NK-92 treated with Interleukin-12 subunit alpha and Interleukin-12 subunit beta, amount 100 ng/mL, for 24 hours (cell line): ENCODE measurements around the gene CHRFAM7A.
"Not testable (repeated sequence)": the region's sequence is repeated elsewhere in the genome, so short reads cannot be mapped to it uniquely, and the experiment has no call there.

Experiments used
- DNase-seq: peaks from one replicate; lab custom pipeline; 2025; lab: John Stamatoyannopoulos, UW

The CHRFAM7A gene

DNA sequence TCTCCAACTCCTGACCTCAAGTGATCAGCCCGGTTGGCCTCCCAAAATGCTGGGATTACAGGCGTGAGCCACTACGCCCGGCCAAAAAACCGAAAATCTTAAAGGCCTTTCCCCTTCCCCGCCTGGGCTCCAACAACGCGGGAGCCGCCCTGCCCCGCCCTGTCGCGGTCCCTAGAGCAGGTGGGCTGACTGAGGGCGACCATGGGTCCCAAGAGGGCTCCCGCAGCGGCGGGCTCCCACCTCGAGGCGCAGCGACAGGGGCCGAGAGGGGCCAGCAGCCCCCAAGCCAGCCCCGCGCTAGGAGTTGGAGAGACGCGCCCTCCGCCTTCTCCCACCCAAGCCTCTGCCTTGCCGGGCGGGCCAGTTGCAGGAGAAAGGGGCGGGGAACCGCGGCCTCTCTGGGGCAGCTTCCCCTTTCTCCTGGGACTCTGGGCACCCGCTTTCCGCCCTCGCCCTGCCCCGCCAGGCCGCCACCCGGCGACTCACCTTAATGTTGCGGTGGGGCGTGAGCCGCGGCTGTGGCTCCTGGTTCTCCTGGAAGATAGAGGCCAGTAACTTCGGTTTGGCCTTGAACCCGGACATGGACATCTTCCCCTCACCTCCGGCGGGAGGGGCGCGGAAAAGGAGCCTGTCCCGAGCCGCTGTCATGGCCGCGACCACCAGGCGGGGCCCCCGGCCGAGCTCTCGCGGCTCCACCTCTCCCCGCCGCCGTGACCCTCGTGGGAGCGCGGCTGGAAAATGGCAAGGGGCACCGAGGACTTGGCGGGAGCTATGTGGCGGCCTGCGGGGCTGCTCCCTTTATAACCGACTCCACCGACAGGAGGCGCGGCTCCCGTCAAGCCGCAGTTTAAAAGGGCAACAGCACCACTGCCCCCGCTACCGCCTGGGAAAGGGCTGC is at the start of gene CHRFAM7A:
Gene CHRFAM7A (minus strand): TSS at position 775 of the 898 bp plus-strand sequence. CDS start 10,189 bp downstream, outside the sequence.
- not testable (repeated sequence) for DNase-seq

GRCh38 chr15:30438348-30438747 is 45.0 kb upstream of the CHRFAM7A start:
- not testable (repeated sequence) for DNase-seq

GRCh38 chr15:30435878-30436277 is 42.5 kb upstream of the CHRFAM7A start:
- DNase-seq: not testable (repeated sequence)

- DNase-seq: not testable (repeated sequence)
Measured at GRCh38 chr15:30420723-30421122, 27.4 kb upstream of the CHRFAM7A start.

GRCh38 chr15:30414160-30414559 is 20.8 kb upstream of the CHRFAM7A start, which contains the start of gene GOLGA8R:
TSS of gene GOLGA8R (minus strand) at chr15:30414260. CDS start at chr15:30414162, 98 bp downstream.
- not testable (repeated sequence) for DNase-seq

GRCh38 chr15:30407636-30408035 is 14.3 kb upstream of the CHRFAM7A start:
- DNase-seq: not testable (repeated sequence)

DNA sequence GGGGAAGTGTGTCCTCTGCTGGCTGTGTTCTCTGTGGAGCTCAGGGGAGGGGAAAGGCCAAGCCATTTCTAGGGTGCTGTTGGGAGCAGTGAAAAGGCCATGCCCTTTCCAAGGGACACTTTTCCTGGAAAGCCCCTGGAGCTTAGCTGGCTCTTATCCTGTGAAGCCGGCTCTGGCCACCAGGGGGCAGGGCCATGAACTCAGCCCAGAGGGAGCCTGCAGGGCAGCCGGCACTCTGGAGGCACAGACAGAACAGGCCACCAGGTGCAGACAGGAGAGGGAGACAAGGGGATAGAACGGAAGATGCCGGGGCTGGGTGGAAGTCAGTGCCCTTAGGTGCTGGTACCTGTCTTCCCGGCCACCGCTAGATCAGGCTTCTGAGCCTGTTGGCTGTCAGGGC is 5.6 kb upstream of the CHRFAM7A start:
- DNase-seq: not testable (repeated sequence)

DNA sequence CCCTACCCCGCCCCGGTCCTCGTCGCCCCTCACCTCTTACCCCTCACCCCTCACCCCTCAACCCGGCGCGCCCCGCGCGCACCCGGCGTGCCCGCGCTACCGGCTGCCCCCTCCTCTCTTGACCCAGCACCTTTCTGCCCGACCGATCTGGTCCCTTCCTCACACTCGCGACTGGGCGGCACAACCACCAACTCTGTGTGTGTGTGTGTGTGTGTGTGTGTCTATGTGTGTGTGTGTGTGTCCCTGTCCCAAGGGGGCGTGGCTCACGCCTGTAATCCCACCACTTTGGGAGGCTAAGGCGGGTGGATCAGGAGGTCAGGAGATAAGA is 288 bp upstream of the CHRFAM7A start:
- not testable (repeated sequence) for DNase-seq

DNA sequence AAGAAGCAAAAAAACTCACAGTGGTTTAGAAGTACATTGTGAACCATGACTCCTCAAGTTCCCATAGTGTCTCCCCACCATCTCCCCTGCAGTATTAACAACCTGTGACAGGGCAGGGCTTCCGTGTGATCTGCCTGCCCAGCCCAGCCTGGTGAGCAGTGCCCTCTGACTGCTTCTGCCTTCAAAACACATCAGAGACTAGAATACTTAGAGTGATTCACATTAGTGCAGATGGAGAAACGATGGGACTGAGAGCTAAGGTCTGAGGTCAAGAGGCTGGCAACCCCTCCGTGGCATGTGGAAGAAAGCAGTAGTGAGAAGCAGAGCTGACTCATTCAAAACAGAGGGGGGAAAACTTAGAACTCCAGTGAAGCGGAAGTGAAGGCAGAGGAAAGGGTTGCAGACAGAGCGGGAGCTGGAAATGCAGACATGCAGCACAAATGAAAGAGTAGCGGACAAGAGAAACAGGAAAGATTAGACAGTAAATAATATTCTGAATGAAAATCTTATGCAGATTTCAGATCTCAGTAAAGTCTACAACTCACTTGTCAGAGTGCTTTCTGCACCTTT is 6.9 kb downstream of the CHRFAM7A start:
- not testable (repeated sequence) for DNase-seq

- not testable (repeated sequence) for DNase-seq
Measured at GRCh38 chr15:30377082-30377413, 16.3 kb downstream of the CHRFAM7A start.

DNA sequence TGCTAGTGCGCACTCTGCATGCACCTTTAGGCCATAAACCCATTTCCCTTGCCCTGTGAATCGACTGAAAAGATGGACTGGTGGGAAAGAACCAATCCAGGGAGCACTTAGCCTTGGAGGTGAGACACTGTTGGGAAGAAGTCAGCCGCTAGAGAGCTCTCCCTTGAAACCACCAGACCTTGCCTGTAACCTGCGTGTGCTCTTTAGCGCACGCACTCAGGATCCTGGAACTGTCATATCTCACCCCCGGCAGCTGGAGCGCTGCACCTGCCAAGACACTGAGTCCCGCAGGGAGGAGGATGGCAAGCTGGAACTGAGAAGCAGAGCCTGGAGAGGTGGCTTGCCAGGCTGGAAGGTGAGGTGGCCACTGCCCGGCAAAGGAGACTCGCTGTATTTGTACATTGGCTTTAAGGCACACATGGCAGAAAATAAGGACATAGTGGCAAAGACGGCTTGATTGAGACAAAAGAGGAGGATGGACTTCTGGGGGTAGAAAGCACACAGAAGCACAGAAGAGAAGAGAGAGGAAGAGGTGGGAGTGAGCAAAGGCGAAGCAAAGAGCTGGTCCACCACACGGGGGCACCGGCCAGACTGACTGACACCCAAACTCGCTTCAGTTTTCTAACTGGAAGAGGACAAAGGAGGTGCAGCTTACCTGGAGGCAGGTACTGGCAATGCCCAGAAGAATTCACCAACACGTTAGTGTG is 16.8 kb downstream of the CHRFAM7A start:
- not testable (repeated sequence) for DNase-seq

- not testable (repeated sequence) for DNase-seq
Measured at GRCh38 chr15:30375872-30376271, 17.5 kb downstream of the CHRFAM7A start.

DNA sequence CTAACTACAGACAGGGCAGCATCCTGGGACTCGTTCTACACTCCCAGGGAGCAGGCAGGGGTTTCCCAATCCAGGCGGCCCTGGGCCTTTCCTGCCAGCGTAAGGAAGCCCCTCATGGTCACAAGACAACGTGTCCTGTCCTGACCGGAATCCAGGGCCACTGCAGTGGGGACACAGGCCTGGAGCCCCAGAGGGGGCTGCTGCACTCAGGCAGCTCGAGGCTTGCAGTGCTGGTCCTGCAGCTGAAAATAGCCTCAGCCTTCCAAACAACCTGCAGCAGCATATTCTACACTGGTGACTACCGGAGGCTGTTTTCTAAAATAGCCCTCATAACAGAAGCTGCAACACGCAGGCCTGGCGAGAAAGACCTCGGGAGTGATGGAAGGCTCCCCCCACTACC is 18.5 kb downstream of the CHRFAM7A start:
- DNase-seq: not testable (repeated sequence)

GRCh38 chr15:30368271-30368670 is 25.1 kb downstream of the CHRFAM7A start:
- not testable (repeated sequence) for DNase-seq

GRCh38 chr15:30367246-30367645 is 26.1 kb downstream of the CHRFAM7A start:
- DNase-seq: not testable (repeated sequence)

DNA sequence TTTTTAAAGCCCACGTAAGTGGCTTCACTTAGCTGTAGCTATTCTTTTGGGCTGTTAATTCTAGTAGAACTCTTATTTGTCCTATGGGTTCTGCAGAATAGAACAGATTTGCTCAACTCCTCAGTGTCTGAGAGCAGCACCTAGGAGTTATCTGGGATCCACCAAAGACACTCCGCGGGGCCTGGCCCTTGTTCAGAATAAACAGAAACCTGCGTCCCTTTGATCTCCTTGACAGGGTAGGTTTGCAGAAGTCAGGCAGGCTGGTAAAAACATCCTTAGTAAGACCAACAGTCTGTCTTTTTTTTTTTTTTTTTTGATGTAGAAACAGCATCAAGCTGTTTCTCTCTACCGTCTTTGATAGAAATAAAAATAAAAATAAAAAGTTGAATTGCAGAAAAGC is 31.9 kb downstream of the CHRFAM7A start:
- DNase-seq: not testable (repeated sequence)

GRCh38 chr15:30360990-30361389 is 32.4 kb downstream of the CHRFAM7A start:
- DNase-seq: not testable (repeated sequence)

GRCh38 chr15:30355043-30355442 is 38.3 kb downstream of the CHRFAM7A start:
- DNase-seq: not testable (repeated sequence)

GRCh38 chr15:30349803-30350202 is 43.5 kb downstream of the CHRFAM7A start:
- DNase-seq: not testable (repeated sequence)

DNA sequence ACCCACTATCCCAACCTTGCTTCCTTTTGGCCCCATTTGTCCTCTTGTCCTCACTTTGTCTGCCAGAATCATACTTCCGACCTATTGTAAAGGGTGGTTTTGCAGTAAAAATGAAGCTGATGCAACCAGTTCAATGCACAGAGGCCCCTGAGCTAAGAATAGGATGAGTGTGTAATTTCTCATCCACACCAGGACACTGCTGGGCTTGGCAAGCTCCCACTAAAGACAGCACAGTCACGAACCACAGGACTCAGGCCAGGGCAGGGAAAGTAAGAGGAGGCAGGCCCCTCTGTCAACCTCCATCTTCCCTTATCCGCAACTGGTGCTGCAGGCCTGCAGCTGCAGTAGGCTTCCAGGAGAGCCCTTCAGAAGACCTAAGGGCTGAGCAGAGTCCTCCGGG is 56.8 kb downstream of the CHRFAM7A start:
- DNase-seq: not testable (repeated sequence)

GRCh38 chr15:30334152-30334551 is 59.2 kb downstream of the CHRFAM7A start:
- not testable (repeated sequence) for DNase-seq

DNA sequence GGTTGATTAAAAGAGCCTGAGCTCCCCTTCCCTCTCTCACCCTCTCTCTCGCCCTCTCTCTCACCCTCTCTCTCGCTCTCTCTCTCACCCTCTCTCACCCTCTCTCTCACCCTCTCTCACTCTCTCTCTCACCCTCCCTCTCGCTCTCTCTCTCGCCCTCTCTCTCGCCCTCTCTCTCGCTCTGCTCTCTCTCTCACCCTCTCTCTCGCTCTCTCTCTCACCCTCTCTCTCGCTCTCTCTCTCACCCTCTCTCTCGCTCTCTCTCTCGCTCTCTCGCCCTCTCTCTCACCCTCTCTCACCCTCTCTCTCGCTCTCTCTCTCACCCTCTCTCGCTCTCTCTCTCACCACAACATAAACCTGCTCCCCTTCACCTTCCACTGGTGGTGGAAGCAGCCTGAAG is 67.2 kb downstream of the CHRFAM7A start:
- DNase-seq: not testable (repeated sequence)
